ELR (cell line): ENCODE measurements around the gene TLR5.

Experiments
- DNase-seq: peaks from one replicate; pipeline ENCODE4 v3.0.0-alpha.2; 2015; ENCODE audit warnings: low read depth

Gene TLR5

DNA sequence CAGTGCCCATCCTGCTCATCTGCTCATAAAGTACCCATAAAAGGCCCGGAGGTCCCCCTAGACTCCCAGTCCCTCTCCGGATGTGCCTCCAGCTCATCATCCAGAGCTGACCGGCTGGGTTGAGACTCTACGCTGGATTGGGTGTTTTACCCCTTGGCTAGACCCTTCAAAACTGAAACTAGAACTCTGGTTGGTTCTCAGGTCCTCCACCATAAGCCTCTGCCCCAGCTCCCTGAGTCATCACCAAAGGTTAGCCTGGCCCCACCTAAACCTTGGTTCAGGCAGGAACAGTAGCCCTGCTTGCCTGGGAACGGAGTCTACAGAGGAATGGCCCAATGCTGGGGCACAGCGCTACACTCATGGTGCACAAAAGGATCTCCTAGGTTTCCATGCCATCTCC is 75.1 kb downstream of the TLR5 start:
- DNase-seq: no peak

DNA sequence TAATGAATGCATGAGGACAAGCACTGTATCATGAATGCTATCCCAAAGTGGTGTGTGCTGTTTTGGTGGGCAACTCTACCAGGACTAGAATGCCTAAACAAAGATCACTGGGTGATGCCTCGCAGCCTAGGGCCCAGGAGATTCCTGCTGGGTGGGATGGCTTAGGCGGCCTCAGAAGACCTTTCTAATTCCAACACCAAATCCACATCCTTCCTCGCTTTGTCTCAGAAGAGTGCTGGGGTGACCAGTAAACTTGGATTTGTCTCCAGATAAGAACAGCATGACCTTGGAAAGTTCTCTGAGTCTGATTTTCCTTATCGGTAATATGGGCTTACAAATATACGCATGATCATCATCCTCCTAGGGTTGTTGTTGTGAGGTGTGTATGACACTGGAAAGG is 76.6 kb downstream of the TLR5 start:
- DNase-seq: no peak

DNA sequence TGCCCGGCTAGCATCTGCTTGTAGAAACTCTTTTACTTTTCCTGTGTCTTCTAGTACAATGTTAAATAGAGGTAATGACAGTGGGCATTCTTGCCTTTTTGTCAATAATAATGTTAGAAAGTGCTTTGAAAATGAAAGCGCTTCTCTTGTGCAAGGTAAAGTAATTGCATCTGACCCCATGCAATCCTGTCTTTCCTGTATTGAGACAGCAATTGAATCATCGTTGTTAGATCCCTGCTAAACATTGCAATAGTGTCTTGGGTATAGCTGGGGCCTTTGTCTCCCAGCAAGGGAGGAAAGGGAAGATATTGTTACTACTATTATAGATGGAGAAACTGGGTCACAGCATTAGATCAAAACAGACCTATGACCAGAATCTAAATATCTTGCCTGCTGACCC is 80.9 kb downstream of the TLR5 start:
- DNase-seq: no peak

DNA sequence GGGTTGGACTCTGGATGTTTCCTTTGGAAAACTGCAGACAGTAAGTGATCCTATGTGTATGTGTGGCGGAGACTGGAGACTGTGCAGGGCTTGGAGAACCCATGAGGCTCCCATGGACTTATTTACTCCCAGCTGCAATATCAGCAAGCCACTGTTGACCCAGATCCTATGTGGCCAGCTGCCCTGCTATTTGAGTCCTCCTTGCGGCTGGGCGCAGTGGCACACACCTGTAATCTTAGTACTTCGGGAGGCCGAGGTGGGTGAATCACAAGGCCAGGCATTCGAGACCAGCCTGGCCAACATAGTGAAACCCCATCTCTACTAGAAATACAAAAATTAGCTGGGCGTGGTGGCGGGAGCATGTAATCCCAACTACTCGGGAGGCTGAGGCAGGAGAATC is 83.5 kb downstream of the TLR5 start:
- no peak for DNase-seq
